HepG2 (cell line): ENCODE measurements around the gene PRKAR2A. TPM values are rescaled to one million over a fixed set of nuclear protein-coding genes. Genes with fewer than 3 reads are reported as not detected.

Experiments
- ATAD3A ChIP-seq: sonication (generic); formaldehyde crosslinking; IDR thresholded peaks from 2 replicates; pipeline ENCODE4 v1.4.0; 2020; ENCODE audit warnings: missing genetic modification reagents
- BRF2 ChIP-seq: sonication (generic); formaldehyde crosslinking; IDR thresholded peaks from 2 replicates; pipeline ENCODE4 v1.8.1; 2022; ENCODE audit warnings: mild to moderate bottlenecking, missing genetic modification reagents
- CREB3 ChIP-seq: sonication (generic); formaldehyde crosslinking; IDR thresholded peaks from 2 replicates; pipeline ENCODE4 v1.5.0; 2020; ENCODE audit warnings: missing genetic modification reagents
- FOSL2 ChIP-seq: sonication (generic); formaldehyde crosslinking; IDR thresholded peaks from 2 replicates; pipeline ENCODE4 v1.4.0; 2020; ENCODE audit warnings: missing genetic modification reagents
- IRF9 ChIP-seq: sonication (generic); formaldehyde crosslinking; IDR thresholded peaks from 2 replicates; pipeline ENCODE4 v1.8.0; 2022; ENCODE audit warnings: missing genetic modification reagents, mild to moderate bottlenecking, borderline replicate concordance
- JDP2 ChIP-seq: sonication (generic); formaldehyde crosslinking; IDR thresholded peaks from 2 replicates; pipeline ENCODE4 v1.8.1; 2022; ENCODE audit warnings: missing genetic modification reagents, borderline replicate concordance
- KLF16 ChIP-seq, 2 experiments: sonication (generic) in 1 of 2; formaldehyde crosslinking in 1 of 2; IDR thresholded peaks; 2 replicates each; pipeline versions ENCODE4 v1.6.1 to v1.8.0; 2016 to 2023; ENCODE audit warnings: missing genetic modification reagents in 2 of 2, missing compliant biosample characterization in 1 of 2
- NFYB ChIP-seq: sonication (generic); formaldehyde crosslinking; IDR thresholded peaks from 2 replicates; pipeline ENCODE4 v1.4.0; 2020; ENCODE audit warnings: missing genetic modification reagents
- NR0B2 ChIP-seq: sonication (generic); formaldehyde crosslinking; IDR thresholded peaks from 2 replicates; pipeline ENCODE4 v1.4.0; 2020; ENCODE audit warnings: mild to moderate bottlenecking, missing genetic modification reagents
- NR2F6 ChIP-seq, 2 experiments: IDR thresholded peaks; 2 replicates each; pipeline ENCODE4 v1.6.1; 2016; ENCODE audit warnings: antibody characterized with exemption in 1 of 2, mild to moderate bottlenecking in 1 of 2
- RFX3 ChIP-seq: IDR thresholded peaks from 2 replicates; pipeline ENCODE4 v1.6.1; 2016; ENCODE audit warnings: missing biosample characterization, missing genetic modification reagents
- SIN3B ChIP-seq: fragments of 150-350 bp; IDR thresholded peaks from 2 replicates; pipeline ENCODE4 v1.6.1; 2014; ENCODE audit warnings: low read length
- SMAD3 ChIP-seq: sonication (generic); formaldehyde crosslinking; IDR thresholded peaks from 2 replicates; pipeline ENCODE4 v1.4.0; 2020; ENCODE audit warnings: missing genetic modification reagents
- SP4 ChIP-seq: sonication (generic); formaldehyde crosslinking; IDR thresholded peaks from 2 replicates; pipeline ENCODE4 v1.8.1; 2023; ENCODE audit warnings: mild to moderate bottlenecking, missing genetic modification reagents
- STAG1 ChIP-seq: sonication (generic); formaldehyde crosslinking; IDR thresholded peaks from 2 replicates; pipeline ENCODE4 v1.4.0; 2020; ENCODE audit warnings: missing genetic modification reagents
- SUZ12 ChIP-seq: fragments of 150-350 bp; IDR thresholded peaks from 2 replicates; pipeline ENCODE4 v1.6.1; 2014; ENCODE audit warnings: low read depth, low read length
- TCF7L2 ChIP-seq: IDR thresholded peaks from 2 replicates; pipeline ENCODE4 v1.6.1; 2011; ENCODE audit warnings: mild to moderate bottlenecking, low read depth, low read length, moderate library complexity
- TIGD3 ChIP-seq: sonication (generic); formaldehyde crosslinking; IDR thresholded peaks from 2 replicates; pipeline ENCODE4 v1.5.1; 2020; ENCODE audit warnings: mild to moderate bottlenecking, missing genetic modification reagents, borderline replicate concordance
- ZBTB20 ChIP-seq: sonication (generic); formaldehyde crosslinking; IDR thresholded peaks from 2 replicates; pipeline ENCODE4 v1.8.1; 2023; ENCODE audit warnings: missing genetic modification reagents, low read depth, mild to moderate bottlenecking, borderline replicate concordance
- ZBTB3 ChIP-seq: sonication (generic); formaldehyde crosslinking; IDR thresholded peaks from 2 replicates; pipeline ENCODE4 v1.4.0; 2020; ENCODE audit warnings: low read depth, mild to moderate bottlenecking, moderate library complexity, missing genetic modification reagents, borderline replicate concordance
- ZNF207 ChIP-seq: fragments of 450-650 bp; IDR thresholded peaks from 2 replicates; pipeline ENCODE4 v1.6.1; 2016; ENCODE audit warnings: antibody characterized with exemption, borderline replicate concordance
- ZNF253 ChIP-seq: sonication (generic); formaldehyde crosslinking; IDR thresholded peaks from 2 replicates; pipeline ENCODE4 v1.8.0; 2022; ENCODE audit warnings: mild to moderate bottlenecking, missing genetic modification reagents, borderline replicate concordance
- ZNF276 ChIP-seq: sonication (generic); formaldehyde crosslinking; IDR thresholded peaks from 2 replicates; pipeline ENCODE4 v1.4.0; 2020; ENCODE audit warnings: mild to moderate bottlenecking, low read depth, missing genetic modification reagents
- ZNF709 ChIP-seq: sonication (generic); formaldehyde crosslinking; IDR thresholded peaks from 2 replicates; pipeline ENCODE4 v1.5.0; 2020; ENCODE audit warnings: mild to moderate bottlenecking, missing genetic modification reagents
- polyA plus RNA-seq, 8 experiments: library from polyadenylated mRNA; depleted of rRNA in 3 of 8; stranded (reverse) in 7 of 8; unstranded in 1 of 8; fragments of >200 nt; fragmentation: Illumina TruSeq in 4 of 8; extraction: Trizol in 4 of 8; gene quantifications; 2 replicates each; pipeline versions ENCODE4 v1.2.1 to v1.2.3, GENCODE V29; 2011 to 2016; ENCODE audit warnings: low read depth in 4 of 8, missing spikeins in 1 of 8, mixed read lengths in 1 of 8; ENCODE audit not compliant: insufficient read depth in 1 of 8
- total RNA-seq, 5 experiments: library from RNA; depleted of rRNA; stranded (reverse); fragments of >200 nt; fragmentation: Illumina TruSeq; extraction: Trizol; gene quantifications; 2 replicates each; pipeline ENCODE4 v1.2.3, GENCODE V29; 2016; ENCODE audit warnings: low read depth in 1 of 5

PRKAR2A gene
- total and polyA plus RNA-seq, 2 of the 13 experiments (the other 11 are each of a cell fraction or from before 2014, with no cell fraction given): 11.8 to 29.2 TPM

- TF ChIP-seq KLF16 (CRISPR knock-in tag; IDR thresholded peaks at IDR 0.05) (no peak), ZNF276 (CRISPR knock-in tag) (no peak), FOSL2 (CRISPR knock-in tag) (no peak), NR0B2 (CRISPR knock-in tag) (no peak), ATAD3A (CRISPR knock-in tag) (no peak), ZNF207 (no peak), NR2F6 (IDR thresholded peaks at IDR 0.05) (0 out of 2 replicates have a peak, but pooled peaks have one; percentile 22), NR2F6 (CRISPR knock-in tag; IDR thresholded peaks at IDR 0.05) (no peak), RFX3 (CRISPR knock-in tag) (no peak), ZBTB3 (CRISPR knock-in tag) (peak; percentile 86; the same call in 1 of the 2 replicates), SMAD3 (CRISPR knock-in tag) (no peak), SUZ12 (no peak), ZNF253 (CRISPR knock-in tag) (no peak), SP4 (CRISPR knock-in tag) (no peak), TCF7L2 (no peak), NFYB (no peak), JDP2 (CRISPR knock-in tag) (no peak), ZNF709 (CRISPR knock-in tag) (no peak), TIGD3 (CRISPR knock-in tag) (no peak), IRF9 (CRISPR knock-in tag) (no peak), STAG1 (peak; percentile 38), CREB3 (CRISPR knock-in tag) (no peak), BRF2 (CRISPR knock-in tag) (peak; percentile 41; the same call in 1 of the 2 replicates), ZBTB20 (no peak), SIN3B (no peak)
Observed at GRCh38 chr3:48855681-48856447, 8.2 kb upstream of the PRKAR2A start (continued).
